LNCAP (cell line): Measurements from ENCODE around the gene A4GNT.

ENCODE experiments used
- CTCF ChIP-seq: fragments of 450-650 bp; IDR thresholded peaks from 2 replicates; pipeline ENCODE4 v1.5.1; 2017; ENCODE audit warnings: mild to moderate bottlenecking

The A4GNT gene

GRCh38 chr3:138132239-138132638, at the start of gene A4GNT:
Gene A4GNT, minus strand, starts transcription at chr3:138132390. Its CDS starts 1,134 bp downstream, at chr3:138131256.
- no peak for TF ChIP-seq CTCF

- peak; percentile 70 for TF ChIP-seq CTCF
Observed at GRCh38 chr3:138180375-138181029, 48.3 kb upstream of the A4GNT start.

- no peak for TF ChIP-seq CTCF
Observed at GRCh38 chr3:138174421-138175131, 42.4 kb upstream of the A4GNT start, which contains the start of gene DBR1. Gene DBR1, minus strand, starts transcription at chr3:138174921. Its CDS starts 126 bp downstream, at chr3:138174795.

- no peak for TF ChIP-seq CTCF
Observed at GRCh38 chr3:138173769-138174420, 41.7 kb upstream of the A4GNT start.

- TF ChIP-seq CTCF: no peak
Observed at GRCh38 chr3:138172625-138173024, 40.4 kb upstream of the A4GNT start.

GRCh38 chr3:138165061-138165460, 32.9 kb upstream of the A4GNT start:
- no peak for TF ChIP-seq CTCF

- TF ChIP-seq CTCF: no peak
Observed at GRCh38 chr3:138157743-138158142, 25.6 kb upstream of the A4GNT start.
